ENCODE data around the gene SCN1A.

Gene SCN1A

DNA sequence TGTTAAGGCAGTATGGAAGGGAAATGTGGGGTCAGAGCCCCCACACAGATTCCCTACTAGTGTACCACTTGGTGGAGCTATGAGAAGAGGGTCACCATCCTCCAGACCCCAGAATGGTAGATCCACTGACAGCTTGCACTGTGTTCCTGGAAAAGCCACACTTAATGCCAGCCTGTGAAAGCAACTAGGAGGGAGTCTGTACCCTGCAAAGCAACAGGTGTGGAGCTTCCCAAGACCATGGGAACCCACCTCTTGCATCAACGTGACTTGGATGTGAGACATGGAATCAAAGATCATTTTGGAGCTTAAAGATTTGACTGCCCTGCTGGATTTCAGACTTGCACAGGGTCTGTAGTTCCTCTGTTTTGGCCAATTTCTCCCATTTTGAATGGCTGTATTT lies 10.8 kb upstream of the SCN1A start:
- H3K36me3 ChIP-seq = no peaks in the 10 kb centered on the region
- no peak for TF ChIP-seq CTCF (IDR thresholded peaks at IDR 0.05; ENCODE audit: low read depth, low read length)
- no peaks in the 10 kb centered on the region for H3K27me3 ChIP-seq
- H3K4me1 ChIP-seq = no peaks in the 10 kb centered on the region
- no peaks in the 10 kb centered on the region for H3K9me3 ChIP-seq
- H3K4me3 ChIP-seq (ENCODE audit: low read depth, low read length) = no peak overlapping the region
- no peak for DNase-seq

- Histone ChIP-seq H3K27me3 (no peaks in the 10 kb centered on the region), H3K4me3 (ENCODE audit: low read depth, low read length) (no peak overlapping the region), H3K9me3 (no peaks in the 10 kb centered on the region), H3K4me1 (no peaks in the 10 kb centered on the region), H3K36me3 (no peaks in the 10 kb centered on the region)
- TF ChIP-seq CTCF (IDR thresholded peaks at IDR 0.05; ENCODE audit: low read depth, low read length) = no peak
- no peak for DNase-seq
Measured at GRCh38 chr2:166138144-166138543, 10.3 kb upstream of the SCN1A start.

DNA sequence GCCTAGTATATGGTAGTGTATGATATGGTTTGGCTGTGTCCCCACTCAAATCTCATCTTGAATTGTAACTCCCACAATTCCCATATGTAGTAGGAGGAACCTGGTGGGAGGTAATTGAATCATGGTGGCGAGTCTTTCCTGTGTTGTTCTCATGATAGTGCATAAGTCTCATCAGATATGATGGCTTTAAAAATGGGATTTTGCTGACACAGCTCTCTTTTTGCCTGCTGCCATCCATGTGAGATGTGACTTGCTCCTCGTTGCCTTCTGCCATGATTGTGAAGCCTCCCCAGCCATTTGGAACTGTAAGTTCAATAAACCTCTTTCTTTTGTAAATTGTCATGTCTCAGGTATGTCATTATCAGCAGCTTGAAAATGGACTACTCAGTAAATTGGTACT lies 9.5 kb upstream of the SCN1A start:
- H3K36me3 ChIP-seq = no peaks in the 10 kb centered on the region
- no peaks in the 10 kb centered on the region for H3K27me3 ChIP-seq
- no peaks in the 10 kb centered on the region for H3K9me3 ChIP-seq
- H3K4me1 ChIP-seq = no peaks in the 10 kb centered on the region
- H3K4me3 ChIP-seq (ENCODE audit: low read depth, low read length) = no peak overlapping the region
- no peak for TF ChIP-seq CTCF (IDR thresholded peaks at IDR 0.05; ENCODE audit: low read depth, low read length)
- DNase-seq = no peak

DNA sequence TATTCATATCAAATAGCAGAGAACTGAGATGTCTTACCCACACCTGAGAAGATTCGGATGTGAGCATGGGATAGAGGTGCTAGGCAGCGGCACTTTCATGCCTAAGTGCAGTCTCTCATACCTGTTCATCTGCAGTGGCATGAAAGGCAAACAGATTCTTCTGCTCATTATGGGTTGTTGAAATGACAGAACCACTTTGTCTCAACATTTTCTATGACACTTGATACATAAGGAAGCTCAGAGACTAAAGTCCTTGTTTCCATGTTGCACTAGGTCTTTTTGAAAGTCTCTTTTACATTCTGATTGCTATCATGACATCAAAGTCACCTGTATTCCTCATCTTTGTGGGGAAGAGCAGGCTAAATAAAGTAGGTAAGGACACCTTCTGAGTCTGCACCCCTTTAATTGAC lies 8.0 kb upstream of the SCN1A start:
- Histone ChIP-seq H3K36me3 (no peaks in the 10 kb centered on the region), H3K4me3 (ENCODE audit: low read depth, low read length) (no peak overlapping the region), H3K4me1 (no peaks in the 10 kb centered on the region), H3K9me3 (no peaks in the 10 kb centered on the region), H3K27me3 (no peaks in the 10 kb centered on the region)
- DNase-seq = no peak
- no peak for TF ChIP-seq CTCF (IDR thresholded peaks at IDR 0.05; ENCODE audit: low read depth, low read length)

GRCh38 chr2:166135152-166135848 lies 7.5 kb upstream of the SCN1A start:
- Histone ChIP-seq H3K4me1 (no peaks in the 10 kb centered on the region), H3K4me3 (ENCODE audit: low read depth, low read length) (no peak overlapping the region), H3K36me3 (no peaks in the 10 kb centered on the region), H3K9me3 (no peaks in the 10 kb centered on the region), H3K27me3 (no peaks in the 10 kb centered on the region)
- TF ChIP-seq CTCF (IDR thresholded peaks at IDR 0.05; ENCODE audit: low read depth, low read length) = no peak
- no peak for DNase-seq

- no peaks in the 10 kb centered on the region for H3K36me3 ChIP-seq
- H3K4me3 ChIP-seq (ENCODE audit: low read depth, low read length) = no peak overlapping the region
- no peaks in the 10 kb centered on the region for H3K27me3 ChIP-seq
- H3K9me3 ChIP-seq = no peaks in the 10 kb centered on the region
- DNase-seq = no peak
- H3K4me1 ChIP-seq = no peaks in the 10 kb centered on the region
- TF ChIP-seq CTCF (IDR thresholded peaks at IDR 0.05; ENCODE audit: low read depth, low read length) = no peak
Measured at GRCh38 chr2:166134252-166135151, 6.7 kb upstream of the SCN1A start.
